Endothelial cell of umbilical vein (primary cell): Measurements from ENCODE around the gene CASP4. TPM values are rescaled to one million over a fixed set of nuclear protein-coding genes. Genes with fewer than 3 reads are reported as not detected.

Experiments
- BruUV-seq: library from RNA; stranded (reverse); fragments of 400-500 nt; replicated peaks from 2 replicates; lab custom pipeline; 2021; lab: Mats Ljungman, UMichigan
- CTCF ChIA-PET: fragments of 300-600, 350-600 bp; sonication (Branson Sonifier 250); formaldehyde crosslinking; loops from one replicate; lab custom pipeline; 2021; ENCODE audit warnings: antibody characterized with exemption, inconsistent platforms; lab: Charles Lee
- POLR2A ChIA-PET: fragments of 300-600, 350-600 bp; sonication (Branson Sonifier 250); formaldehyde crosslinking; loops from one replicate; lab custom pipeline; 2021; ENCODE audit warnings: antibody characterized with exemption, inconsistent platforms; lab: Charles Lee
- DNase-seq: peaks from one replicate; pipeline ENCODE4 v3.0.0-alpha.2; 2011; ENCODE audit warnings: low read depth, low spot score
- FAIRE-seq: peaks from 2 replicates; lab custom pipeline; 2011; peaks lifted over from hg19 to GRCh38; lab: Jason Lieb, UNC
- H2AFZ ChIP-seq: 2 replicates; pipeline ENCODE4 v1.6.0; 2012; ENCODE audit warnings: low read depth, low read length, control low read depth, inconsistent platforms
- H3K27ac ChIP-seq: 2 replicates; pipeline ENCODE4 v1.5.1; 2011; ENCODE audit warnings: low read depth, mild to moderate bottlenecking, control low read depth, low read length, moderate library complexity; ENCODE audit not compliant: insufficient read depth
- H3K27me3 ChIP-seq, 2 experiments: 2 replicates each; pipeline versions ENCODE4 v1.6.0 to v1.6.1; 2011; ENCODE audit warnings: low read length in 2 of 2, mixed read lengths in 1 of 2; ENCODE audit not compliant: control insufficient read depth in 2 of 2, insufficient read depth in 2 of 2
- H3K36me3 ChIP-seq, 2 experiments: 2 replicates in 1 of 2; 3 replicates in 1 of 2; pipeline ENCODE4 v1.5.1; 2011; ENCODE audit warnings: low read length in 2 of 2, mild to moderate bottlenecking in 1 of 2, moderate library complexity in 1 of 2; ENCODE audit not compliant: control insufficient read depth in 2 of 2, insufficient read depth in 2 of 2; ENCODE audit errors: extremely low read depth in 1 of 2
- H3K4me1 ChIP-seq: 3 replicates; pipeline ENCODE4 v1.5.1; 2011; ENCODE audit warnings: mild to moderate bottlenecking, low read length; ENCODE audit not compliant: control insufficient read depth, insufficient read depth; ENCODE audit errors: extremely low read depth
- H3K4me2 ChIP-seq: 2 replicates; pipeline ENCODE4 v1.6.1; 2011; ENCODE audit warnings: low read length, control low read depth, mixed read lengths; ENCODE audit not compliant: insufficient read depth
- H3K4me3 ChIP-seq, 3 experiments: fragments of 200-600 bp in 1 of 3; sonication (generic), shearing (Covaris generic) in 1 of 3; replicated peaks in 1 of 3; 2 replicates each; pipeline ENCODE4 v1.5.1; 2011 to 2016; ENCODE audit warnings: control low read depth in 3 of 3, low read length in 3 of 3, mild to moderate bottlenecking in 2 of 3, inconsistent platforms in 1 of 3, low read depth in 1 of 3, moderate library complexity in 1 of 3; ENCODE audit not compliant: insufficient read depth in 1 of 3
- H3K79me2 ChIP-seq: 2 replicates; pipeline ENCODE4 v1.6.0; 2012; ENCODE audit warnings: low read length, inconsistent platforms; ENCODE audit not compliant: control insufficient read depth, insufficient read depth
- H3K9ac ChIP-seq: replicated peaks from 2 replicates; pipeline ENCODE3; 2011; ENCODE audit warnings: low read length, control low read depth; ENCODE audit not compliant: insufficient read depth; ENCODE audit errors: extremely low read depth
- H3K9me1 ChIP-seq: replicated peaks from 3 replicates; pipeline ENCODE4 v1.6.0; 2011; ENCODE audit warnings: mild to moderate bottlenecking, low read length; ENCODE audit not compliant: control insufficient read depth, insufficient read depth; ENCODE audit errors: extremely low read depth
- H3K9me3 ChIP-seq: replicated peaks from 2 replicates; pipeline ENCODE4 v1.5.1; 2012; ENCODE audit warnings: low read length, inconsistent platforms; ENCODE audit not compliant: control insufficient read depth, insufficient read depth
- H4K20me1 ChIP-seq: replicated peaks from 2 replicates; pipeline ENCODE3; 2011; ENCODE audit warnings: mild to moderate bottlenecking, low read length; ENCODE audit not compliant: control insufficient read depth, insufficient read depth; ENCODE audit errors: extremely low read depth
- EZH2 ChIP-seq: IDR thresholded peaks from 2 replicates; pipeline ENCODE4 v1.6.1; 2012; ENCODE audit warnings: borderline replicate concordance, low read depth, mild to moderate bottlenecking, moderate library complexity, low read length, inconsistent platforms; ENCODE audit not compliant: severe bottlenecking
- FOS ChIP-seq: IDR thresholded peaks from 2 replicates; pipeline ENCODE4 v1.6.1; 2011; ENCODE audit warnings: mild to moderate bottlenecking, low read length, moderate library complexity, borderline replicate concordance; ENCODE audit not compliant: insufficient read depth
- GATA2 ChIP-seq: IDR thresholded peaks from 2 replicates; pipeline ENCODE4 v1.7.0; 2011; ENCODE audit warnings: low read depth, mild to moderate bottlenecking, moderate library complexity, mixed read lengths, low read length; ENCODE audit not compliant: insufficient read length, insufficient read depth
- JUN ChIP-seq: IDR thresholded peaks from 2 replicates; pipeline ENCODE4 v1.6.1; 2011; ENCODE audit warnings: borderline replicate concordance, low read depth; ENCODE audit not compliant: insufficient read length, insufficient read depth
- MYC ChIP-seq: IDR thresholded peaks from one replicate; pipeline ENCODE4 v1.6.1; 2011; ENCODE audit warnings: mild to moderate bottlenecking, low read depth, low read length
- POLR2A ChIP-seq: IDR thresholded peaks from 2 replicates; pipeline ENCODE4 v1.6.1; 2012; ENCODE audit warnings: low read depth, mild to moderate bottlenecking, control low read depth, low read length
- POLR2AphosphoS5 ChIP-seq: IDR thresholded peaks from 2 replicates; pipeline ENCODE4 v1.6.1; 2012; ENCODE audit warnings: low read depth, mild to moderate bottlenecking, control low read depth, low read length, moderate library complexity; ENCODE audit not compliant: insufficient read depth
- dilution Hi-C: fragments of 300-500 bp; cut with MboI; formaldehyde crosslinking; loops from one replicate; pipeline ENCODE4 v1.15.0; 2019; ENCODE audit warnings: low sequenced_read_pairs; ENCODE audit not compliant: extremely low pct_ligation_motif_present
- intact Hi-C: fragments of 100-400 bp; cut with micrococcal nuclease; formaldehyde crosslinking; loops from one replicate; pipeline ENCODE4 v1.10.0; 2022
- polyA plus RNA-seq, 4 experiments: library from polyadenylated mRNA; depleted of rRNA in 3 of 4; stranded (reverse) in 3 of 4; unstranded in 1 of 4; fragments of >200 nt; gene quantifications; 2 replicates each; pipeline versions ENCODE4 v1.2.1 to v1.2.3, GENCODE V29; 2011 to 2012; ENCODE audit warnings: missing spikeins in 1 of 4
- total RNA-seq: library from RNA; stranded (reverse); gene quantifications from 2 replicates; pipeline ENCODE4 v1.2.3, GENCODE V29; 2021
- TF ChIP-seq, protein P1 (sequence below), 2 donors: IDR thresholded peaks; 1 replicate in 1 of 2; 2 replicates in 1 of 2; pipeline ENCODE4 v1.5.1; 2011; ENCODE audit warnings: low read length in 2 of 2, mild to moderate bottlenecking in 2 of 2, moderate library complexity in 2 of 2, control low read depth in 1 of 2, inconsistent platforms in 1 of 2, low read depth in 1 of 2; ENCODE audit not compliant: insufficient read depth in 1 of 2; ENCODE audit errors: extremely low read depth in 1 of 2
- TF ChIP-seq, protein P2 (sequence below): IDR thresholded peaks from 2 replicates; pipeline ENCODE4 v1.6.1; 2011; ENCODE audit not compliant: insufficient read depth, insufficient read length

CASP4 gene
- total and polyA plus RNA-seq, 2 donors (not counting 3 experiments of a cell fraction or from before 2014, with no cell fraction given), result 83.1 to 89.1 TPM

DNA sequence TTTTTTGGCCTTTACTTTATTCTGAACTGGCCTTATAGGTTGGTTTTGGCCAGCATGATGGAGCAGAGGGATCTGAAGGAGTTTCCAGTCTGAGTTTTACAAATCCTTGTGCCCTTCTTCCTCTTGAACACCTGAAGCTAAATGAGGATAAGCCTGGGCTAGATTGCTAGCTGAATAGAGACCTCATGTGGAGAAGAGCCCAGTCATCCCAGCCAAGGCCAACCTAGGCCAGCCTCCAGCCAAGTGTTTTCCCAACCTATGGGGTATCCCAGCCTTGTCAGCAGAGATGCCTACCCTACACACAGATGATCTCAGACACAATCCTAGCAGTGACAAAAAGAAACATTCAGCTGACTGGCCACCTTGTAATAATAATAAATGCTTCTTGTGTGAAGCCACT is 69.1 kb downstream of the CASP4 start:
- ChIA-PET CTCF (no interaction called here), POLR2A (no interaction called here)
- Histone ChIP-seq H3K27ac (peak overlapping the region; percentile 74), H3K36me3 (no peaks in the 10 kb centered on the region), H3K4me3 (no peak overlapping the region), H3K9me1 (no peaks in the 10 kb centered on the region), H4K20me1 (no peaks in the 10 kb centered on the region), H3K4me1 (peaks cover 20% of the 10 kb centered on the region), H3K79me2 (no peaks in the 10 kb centered on the region), H3K9me3 (no peaks in the 10 kb centered on the region), H3K27me3 (no peaks in the 10 kb centered on the region), H3K9ac (no peak overlapping the region), H2AFZ (no peak overlapping the region), H3K4me2 (peak overlapping the region; percentile 64)
- TF ChIP-seq EZH2 (no peak), POLR2A (no peak)
- BruUV-seq, result no TSS peak
- dilution Hi-C loops (no loop called here), intact Hi-C loops (loop anchor here (2.0 to 5.0 kb wide), 2 partner anchors 148 to 963 kb away; no protein-coding TSS in a partner anchor)
- DNase-seq, result peak; percentile 50
- no peak for FAIRE-seq

DNA sequence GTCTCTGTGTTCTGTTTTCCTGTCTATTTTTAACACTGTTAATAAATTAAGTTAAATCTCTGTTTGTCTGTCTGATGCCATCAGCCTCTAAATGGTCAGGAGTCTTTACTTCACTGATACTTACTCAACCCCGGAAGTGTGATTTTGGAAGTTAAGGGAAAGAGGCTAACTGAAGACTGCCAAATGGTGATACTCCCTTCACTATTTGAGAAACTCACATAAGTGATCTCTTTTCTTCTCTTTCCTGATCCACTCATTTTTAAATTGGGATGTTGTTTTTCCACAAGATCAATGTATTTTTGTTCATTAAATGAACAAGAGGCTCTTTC is 69.7 kb downstream of the CASP4 start:
- no peaks in the 10 kb centered on the region for H3K27me3 ChIP-seq
- ChIA-PET CTCF (interaction anchor here (0.9 to 1.2 kb wide), 4 partner anchors 18 to 1022 kb away, joined by 3 read pairs; partner anchors contain the start of gene CASP4), POLR2A (no interaction called here)
- DNase-seq (no peak), FAIRE-seq (peak; percentile 48)
- no peaks in the 10 kb centered on the region for H3K9me3 ChIP-seq
- dilution Hi-C loops, result no loop called here
- peak overlapping the region; percentile 64 for H3K4me2 ChIP-seq
- H3K79me2 ChIP-seq, result no peaks in the 10 kb centered on the region
- intact Hi-C loops, result loop anchor here (1.0 to 5.0 kb wide), 6 partner anchors 20 to 1274 kb away; partner anchors contain the start of gene CASP4
- H3K36me3 ChIP-seq, result no peaks in the 10 kb centered on the region
- no TSS peak for BruUV-seq
- H3K27ac ChIP-seq, result peak overlapping the region; percentile 74
- H3K4me3 ChIP-seq, result peak overlapping the region in 1 of 3 experiments; percentile 41
- no peaks in the 10 kb centered on the region for H4K20me1 ChIP-seq
- H3K9ac ChIP-seq, result peak overlapping the region; percentile 62
- H3K9me1 ChIP-seq, result no peaks in the 10 kb centered on the region
- H3K4me1 ChIP-seq, result peaks cover 25% of the 10 kb centered on the region
- TF ChIP-seq POLR2AphosphoS5 (no peak), EZH2 (no peak), FOS (no peak), JUN (no peak), POLR2A (no peak), MYC (no peak), GATA2 (no peak)
- TF ChIP-seq, protein P1, sequence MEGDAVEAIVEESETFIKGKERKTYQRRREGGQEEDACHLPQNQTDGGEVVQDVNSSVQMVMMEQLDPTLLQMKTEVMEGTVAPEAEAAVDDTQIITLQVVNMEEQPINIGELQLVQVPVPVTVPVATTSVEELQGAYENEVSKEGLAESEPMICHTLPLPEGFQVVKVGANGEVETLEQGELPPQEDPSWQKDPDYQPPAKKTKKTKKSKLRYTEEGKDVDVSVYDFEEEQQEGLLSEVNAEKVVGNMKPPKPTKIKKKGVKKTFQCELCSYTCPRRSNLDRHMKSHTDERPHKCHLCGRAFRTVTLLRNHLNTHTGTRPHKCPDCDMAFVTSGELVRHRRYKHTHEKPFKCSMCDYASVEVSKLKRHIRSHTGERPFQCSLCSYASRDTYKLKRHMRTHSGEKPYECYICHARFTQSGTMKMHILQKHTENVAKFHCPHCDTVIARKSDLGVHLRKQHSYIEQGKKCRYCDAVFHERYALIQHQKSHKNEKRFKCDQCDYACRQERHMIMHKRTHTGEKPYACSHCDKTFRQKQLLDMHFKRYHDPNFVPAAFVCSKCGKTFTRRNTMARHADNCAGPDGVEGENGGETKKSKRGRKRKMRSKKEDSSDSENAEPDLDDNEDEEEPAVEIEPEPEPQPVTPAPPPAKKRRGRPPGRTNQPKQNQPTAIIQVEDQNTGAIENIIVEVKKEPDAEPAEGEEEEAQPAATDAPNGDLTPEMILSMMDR (IDR thresholded peaks at IDR 0.05; ENCODE audit: extremely low read depth in 1 of 2, insufficient read depth in 1 of 2, low read depth in 1 of 2, low read length in 2 of 2), result no peak
- TF ChIP-seq, protein P2, sequence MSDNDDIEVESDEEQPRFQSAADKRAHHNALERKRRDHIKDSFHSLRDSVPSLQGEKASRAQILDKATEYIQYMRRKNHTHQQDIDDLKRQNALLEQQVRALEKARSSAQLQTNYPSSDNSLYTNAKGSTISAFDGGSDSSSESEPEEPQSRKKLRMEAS, result no peak
- H2AFZ ChIP-seq, result peak overlapping the region; percentile 93
